Parathyroid adenoma (tissue), 2 donors: ENCODE measurements around the gene ZNF700.
"Not testable (repeated sequence)": the region's sequence is repeated elsewhere in the genome, so short reads cannot be mapped to it uniquely, and the experiment has no call there.

ENCODE experiments used
- H2AFZ ChIP-seq: fragments of 300-600 bp; sonication (generic); one replicate; pipeline ENCODE4 v1.7.0; 2017; ENCODE audit warnings: antibody characterized with exemption, mild to moderate bottlenecking
- H3K27ac ChIP-seq: fragments of 300-600 bp; sonication (generic); one replicate; pipeline ENCODE4 v1.7.0; 2017
- H3K27me3 ChIP-seq: fragments of 300-600 bp; sonication (generic); one replicate; pipeline ENCODE4 v1.7.0; 2017; ENCODE audit warnings: low read length; ENCODE audit not compliant: control insufficient read depth, insufficient read depth
- H3K36me3 ChIP-seq: fragments of 300-600 bp; sonication (generic); one replicate; pipeline ENCODE4 v1.7.0; 2017; ENCODE audit warnings: low read length; ENCODE audit not compliant: control insufficient read depth, insufficient read depth
- H3K4me1 ChIP-seq: fragments of 300-600 bp; sonication (generic); one replicate; pipeline ENCODE4 v1.7.0; 2017; ENCODE audit warnings: control low read depth
- H3K4me2 ChIP-seq: fragments of 300-600 bp; sonication (generic); one replicate; pipeline ENCODE4 v1.7.0; 2017; ENCODE audit warnings: low read length
- H3K4me3 ChIP-seq: fragments of 300-600 bp; sonication (generic); one replicate; pipeline ENCODE4 v1.7.0; 2017; ENCODE audit warnings: low read depth, low read length
- H3K79me2 ChIP-seq: fragments of 300-600 bp; sonication (generic); one replicate; pipeline ENCODE4 v1.7.0; 2017; ENCODE audit warnings: control low read depth
- H3K9ac ChIP-seq: fragments of 300-600 bp; sonication (generic); one replicate; pipeline ENCODE4 v1.7.0; 2017; ENCODE audit warnings: mild to moderate bottlenecking
- H3K9me3 ChIP-seq: fragments of 300-600 bp; sonication (generic); one replicate; pipeline ENCODE4 v1.7.0; 2017; ENCODE audit warnings: low read length; ENCODE audit not compliant: control insufficient read depth
- TF ChIP-seq, protein P1 (sequence below): fragments of 300-600 bp; sonication (generic); IDR thresholded peaks from one replicate; pipeline ENCODE4 v1.7.0; 2017; ENCODE audit warnings: antibody characterized with exemption, mild to moderate bottlenecking
- donor health status: primary hyperparathyroidism.

The ZNF700 gene

DNA sequence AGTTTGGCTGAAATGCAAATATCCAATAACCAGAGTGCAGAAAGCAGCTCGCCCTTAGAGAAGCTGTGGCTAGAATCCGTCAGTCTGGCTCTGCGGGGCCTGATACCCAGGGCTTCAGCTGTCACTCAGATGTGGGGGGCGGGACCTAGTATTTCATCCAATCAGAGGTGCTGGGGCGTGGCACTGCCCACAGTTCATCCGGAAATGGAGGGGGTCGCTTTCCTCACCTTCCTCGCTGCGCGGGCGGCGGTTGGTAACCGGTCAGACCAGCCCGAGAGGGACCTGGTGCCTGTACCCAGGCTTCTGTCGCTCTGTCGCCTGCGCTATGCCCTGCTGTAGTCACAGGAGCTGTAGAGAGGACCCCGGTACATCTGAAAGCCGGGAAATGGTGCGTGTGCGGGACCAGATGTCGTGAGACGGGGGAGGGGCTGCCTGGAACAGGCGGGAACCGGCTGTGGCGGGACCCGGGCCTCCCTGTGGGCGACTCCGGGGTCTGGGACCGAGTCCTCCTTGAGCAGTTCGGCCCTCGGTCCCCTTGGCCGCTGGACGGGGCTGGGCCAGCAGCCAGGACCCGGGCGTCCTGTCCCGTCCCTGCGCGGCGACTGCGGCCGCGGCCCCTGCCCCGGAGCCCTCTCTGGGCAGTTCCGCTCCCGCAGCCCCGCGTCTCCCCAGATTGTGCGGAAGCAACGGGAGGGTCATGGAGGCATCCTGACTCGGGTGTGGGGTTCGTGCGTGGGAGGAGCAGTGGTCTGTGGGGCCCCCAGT, at the start of gene ZNF700:
Gene ZNF700 (plus strand): TSS at position 222 of the 765 bp plus-strand sequence. CDS start 104 bp downstream, at position 326.
- Histone ChIP-seq H3K4me1 (peaks cover 11% of the 10 kb centered on the region), H2AFZ (peak within 1 kb of the TSS; percentile 97), H3K27me3 (no peaks in the 10 kb centered on the region), H3K9ac (peak within 1 kb of the TSS; percentile 70), H3K4me2 (peak within 1 kb of the TSS; percentile 85), H3K4me3 (peak within 1 kb of the TSS; percentile 98), H3K9me3 (no peaks in the 10 kb centered on the region), H3K27ac (peak within 1 kb of the TSS; percentile 96), H3K36me3 (no peaks in the 10 kb centered on the region), H3K79me2 (peaks cover 13% of the 10 kb centered on the region)
- TF ChIP-seq, protein P1, sequence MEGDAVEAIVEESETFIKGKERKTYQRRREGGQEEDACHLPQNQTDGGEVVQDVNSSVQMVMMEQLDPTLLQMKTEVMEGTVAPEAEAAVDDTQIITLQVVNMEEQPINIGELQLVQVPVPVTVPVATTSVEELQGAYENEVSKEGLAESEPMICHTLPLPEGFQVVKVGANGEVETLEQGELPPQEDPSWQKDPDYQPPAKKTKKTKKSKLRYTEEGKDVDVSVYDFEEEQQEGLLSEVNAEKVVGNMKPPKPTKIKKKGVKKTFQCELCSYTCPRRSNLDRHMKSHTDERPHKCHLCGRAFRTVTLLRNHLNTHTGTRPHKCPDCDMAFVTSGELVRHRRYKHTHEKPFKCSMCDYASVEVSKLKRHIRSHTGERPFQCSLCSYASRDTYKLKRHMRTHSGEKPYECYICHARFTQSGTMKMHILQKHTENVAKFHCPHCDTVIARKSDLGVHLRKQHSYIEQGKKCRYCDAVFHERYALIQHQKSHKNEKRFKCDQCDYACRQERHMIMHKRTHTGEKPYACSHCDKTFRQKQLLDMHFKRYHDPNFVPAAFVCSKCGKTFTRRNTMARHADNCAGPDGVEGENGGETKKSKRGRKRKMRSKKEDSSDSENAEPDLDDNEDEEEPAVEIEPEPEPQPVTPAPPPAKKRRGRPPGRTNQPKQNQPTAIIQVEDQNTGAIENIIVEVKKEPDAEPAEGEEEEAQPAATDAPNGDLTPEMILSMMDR: no peak

DNA sequence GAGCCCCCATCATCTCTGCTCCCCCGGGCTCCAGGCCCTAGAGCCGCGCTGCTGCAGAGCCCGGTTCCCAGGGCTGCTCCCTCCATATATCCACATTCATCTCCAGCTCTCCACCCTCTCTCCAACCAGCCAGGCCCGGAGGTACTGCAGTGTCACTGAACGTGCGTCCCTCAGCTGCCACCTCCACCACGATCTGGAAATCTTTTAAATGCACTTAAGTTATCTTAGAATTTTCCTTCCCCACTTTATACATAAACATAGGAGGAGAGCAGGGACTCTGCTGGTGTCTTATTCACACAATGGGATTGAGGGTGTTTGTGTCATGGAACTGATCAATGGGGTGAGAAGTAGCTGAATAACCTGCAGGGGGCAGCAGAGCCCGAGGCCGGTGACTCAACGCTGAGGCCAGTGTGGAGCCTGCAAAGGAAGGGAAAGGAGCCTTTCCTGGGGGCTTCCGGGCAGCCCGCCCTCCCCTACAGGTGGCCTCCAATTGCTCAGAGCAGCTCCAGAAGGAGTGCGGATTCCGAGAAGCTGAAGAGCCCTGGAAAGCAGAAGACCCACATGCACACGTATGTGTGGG, 45.1 kb upstream of the ZNF700 start:
- H2AFZ ChIP-seq, H3K9ac ChIP-seq, H3K4me3 ChIP-seq, H3K27me3 ChIP-seq, H3K9me3 ChIP-seq, H3K36me3 ChIP-seq, H3K4me1 ChIP-seq, H3K79me2 ChIP-seq, H3K4me2 ChIP-seq, H3K27ac ChIP-seq: not testable (repeated sequence)
- TF ChIP-seq, protein P1: peak; percentile 51

DNA sequence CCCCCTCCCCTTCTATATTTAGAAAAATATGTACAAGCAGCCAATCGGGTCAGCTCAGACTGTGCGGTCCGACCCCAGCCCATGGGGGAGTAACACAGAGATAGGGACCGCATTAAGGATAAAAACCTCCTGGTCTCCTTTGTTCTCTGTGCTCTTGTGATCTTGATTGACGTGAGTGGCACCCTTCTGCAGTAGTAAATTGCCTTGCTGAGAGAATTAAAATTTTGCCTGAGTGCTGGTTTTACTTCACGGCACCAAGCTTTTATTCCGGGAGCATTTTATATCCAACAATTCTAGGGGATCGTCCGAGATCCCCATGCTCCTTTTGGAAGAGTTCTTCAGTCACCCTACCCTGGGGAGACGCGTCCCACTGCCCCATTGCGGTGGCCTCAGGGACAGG, 44.3 kb upstream of the ZNF700 start:
- H3K27ac ChIP-seq: no peak overlapping the region
- no peak overlapping the region for H3K4me3 ChIP-seq
- H3K9me3 ChIP-seq: no peaks in the 10 kb centered on the region
- no peak overlapping the region for H3K4me2 ChIP-seq
- no peak overlapping the region for H3K9ac ChIP-seq
- peaks cover 6% of the 10 kb centered on the region for H3K4me1 ChIP-seq
- TF ChIP-seq, protein P1: no peak
- peaks cover 8% of the 10 kb centered on the region for H3K79me2 ChIP-seq
- no peaks in the 10 kb centered on the region for H3K36me3 ChIP-seq
- H2AFZ ChIP-seq: no peak overlapping the region
- H3K27me3 ChIP-seq: no peaks in the 10 kb centered on the region

DNA sequence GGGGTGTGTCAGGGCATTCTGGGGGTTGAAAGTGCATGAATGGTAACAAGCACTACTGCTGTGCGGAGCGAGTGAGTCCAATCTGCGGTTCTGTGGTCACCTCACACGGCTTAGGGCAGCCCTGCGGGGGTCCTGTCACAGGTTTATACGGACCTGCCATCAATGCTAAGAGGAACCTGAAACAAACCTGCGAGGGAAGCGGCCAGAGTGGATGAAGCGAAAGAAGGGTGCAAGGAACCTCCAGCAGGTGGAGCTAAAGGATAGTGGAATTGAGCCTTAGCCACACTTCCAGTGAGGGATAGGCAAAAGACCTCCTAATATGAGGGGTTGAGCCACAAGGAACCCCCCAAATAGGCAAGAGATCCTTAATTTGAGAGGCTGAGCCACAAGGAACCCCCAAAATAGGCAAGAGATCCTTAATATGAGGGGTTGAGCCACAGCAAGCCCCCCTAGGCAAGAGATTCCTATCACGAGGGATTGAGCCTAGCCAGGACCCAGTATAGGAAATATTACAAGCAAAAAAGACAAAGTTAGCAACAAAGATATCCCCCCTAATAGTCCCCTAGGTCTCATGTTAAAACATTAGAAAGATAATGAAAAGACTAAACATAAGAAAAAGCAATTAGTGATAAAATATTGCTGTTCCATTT, 43.6 kb upstream of the ZNF700 start:
- Histone ChIP-seq H2AFZ (no peak overlapping the region), H3K4me3 (peak overlapping the region; percentile 14), H3K4me1 (peaks cover 6% of the 10 kb centered on the region), H3K9ac (no peak overlapping the region), H3K27me3 (no peaks in the 10 kb centered on the region), H3K4me2 (no peak overlapping the region), H3K27ac (no peak overlapping the region), H3K79me2 (peaks cover 8% of the 10 kb centered on the region), H3K9me3 (no peaks in the 10 kb centered on the region), H3K36me3 (no peaks in the 10 kb centered on the region)
- TF ChIP-seq, protein P1: peak; percentile 84
